Neural progenitor cell (in vitro differentiated cells): ENCODE data around the gene PDGFRB.

Experiments used
- EZH2 ChIP-seq: fragments of 200-600 bp; sonication (generic); IDR thresholded peaks from 2 replicates; pipeline ENCODE4 v1.6.1; 2017; ENCODE audit warnings: antibody characterized with exemption, mild to moderate bottlenecking, moderate library complexity
- TF ChIP-seq, protein P1 (sequence below): fragments of 200-600 bp; sonication (generic); IDR thresholded peaks from 2 replicates; pipeline ENCODE4 v1.5.1; 2017; ENCODE audit warnings: antibody characterized with exemption, mild to moderate bottlenecking

GRCh38 chr5:150154618-150155128, 972 bp downstream of the PDGFRB start:
- TF ChIP-seq, protein P1, sequence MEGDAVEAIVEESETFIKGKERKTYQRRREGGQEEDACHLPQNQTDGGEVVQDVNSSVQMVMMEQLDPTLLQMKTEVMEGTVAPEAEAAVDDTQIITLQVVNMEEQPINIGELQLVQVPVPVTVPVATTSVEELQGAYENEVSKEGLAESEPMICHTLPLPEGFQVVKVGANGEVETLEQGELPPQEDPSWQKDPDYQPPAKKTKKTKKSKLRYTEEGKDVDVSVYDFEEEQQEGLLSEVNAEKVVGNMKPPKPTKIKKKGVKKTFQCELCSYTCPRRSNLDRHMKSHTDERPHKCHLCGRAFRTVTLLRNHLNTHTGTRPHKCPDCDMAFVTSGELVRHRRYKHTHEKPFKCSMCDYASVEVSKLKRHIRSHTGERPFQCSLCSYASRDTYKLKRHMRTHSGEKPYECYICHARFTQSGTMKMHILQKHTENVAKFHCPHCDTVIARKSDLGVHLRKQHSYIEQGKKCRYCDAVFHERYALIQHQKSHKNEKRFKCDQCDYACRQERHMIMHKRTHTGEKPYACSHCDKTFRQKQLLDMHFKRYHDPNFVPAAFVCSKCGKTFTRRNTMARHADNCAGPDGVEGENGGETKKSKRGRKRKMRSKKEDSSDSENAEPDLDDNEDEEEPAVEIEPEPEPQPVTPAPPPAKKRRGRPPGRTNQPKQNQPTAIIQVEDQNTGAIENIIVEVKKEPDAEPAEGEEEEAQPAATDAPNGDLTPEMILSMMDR, result no peak
- no peak for TF ChIP-seq EZH2
